GM23248 (cell line): ENCODE results near the gene HK3.

Experiments used
- EZH2 ChIP-seq: fragments of 200-600 bp; sonication (generic); IDR thresholded peaks from 2 replicates; pipeline ENCODE4 v1.6.1; 2018; ENCODE audit warnings: antibody characterized with exemption, mild to moderate bottlenecking; ENCODE audit not compliant: insufficient read depth, poor library complexity, severe bottlenecking
- EZH2phosphoT487 ChIP-seq: fragments of 200-600 bp; sonication (generic); IDR thresholded peaks from 2 replicates; pipeline ENCODE4 v1.6.1; 2018; ENCODE audit warnings: antibody characterized with exemption, moderate library complexity, mild to moderate bottlenecking, low read depth; ENCODE audit not compliant: insufficient read depth

DNA sequence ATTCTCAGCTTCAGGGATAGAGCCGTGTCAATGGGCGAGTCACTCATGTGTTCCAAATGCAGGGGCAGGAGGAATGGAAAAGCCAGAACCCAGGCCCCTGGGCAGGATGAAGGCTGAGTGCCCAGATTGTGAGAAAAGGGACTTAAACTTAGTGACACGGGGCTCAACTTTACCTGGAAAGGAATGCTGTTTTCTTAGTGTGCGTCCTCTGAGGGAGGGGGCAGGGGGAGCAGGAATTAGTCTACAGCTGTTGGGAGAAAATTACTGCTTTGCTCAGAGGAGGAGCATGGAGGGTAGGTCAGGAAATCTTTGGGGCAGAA is 14.6 kb downstream of the HK3 start:
- TF ChIP-seq EZH2 (no peak), EZH2phosphoT487 (no peak)
